HEK293 (cell line): ENCODE data around the gene CDCA5.

Experiments used
- CTCF ChIA-PET: fragments of 350-600 bp; formaldehyde crosslinking; extraction: SDS; loops from one replicate; lab custom pipeline; 2021; ENCODE audit warnings: antibody characterized with exemption; lab: Yijun Ruan, JAX
- POLR2A ChIA-PET: fragments of 300-600 bp; formaldehyde crosslinking; extraction: SDS; loops from one replicate; lab custom pipeline; 2020; ENCODE audit warnings: antibody characterized with exemption, inconsistent platforms; lab: Yijun Ruan, JAX
- H3K27ac ChIP-seq: fragments of 200-500 bp; sonication (Bioruptor generic); 2 replicates; pipeline ENCODE4 v1.5.1; 2014; ENCODE audit warnings: low read depth, low read length, control low read depth, inconsistent platforms; ENCODE audit errors: extremely low read depth
- H3K36me3 ChIP-seq, 2 experiments: fragments of 200-500 bp in 1 of 2; sonication (Bioruptor generic) in 1 of 2; 1 replicate in 1 of 2; 2 replicates in 1 of 2; pipeline ENCODE4 v1.5.1; 2014 to 2017; ENCODE audit warnings: inconsistent platforms in 2 of 2, low read length in 2 of 2; ENCODE audit not compliant: control insufficient read depth in 2 of 2, insufficient read depth in 1 of 2
- H3K4me1 ChIP-seq: fragments of 200-500 bp; sonication (Bioruptor generic); 2 replicates; pipeline ENCODE4 v1.5.1; 2014; ENCODE audit warnings: mild to moderate bottlenecking, low read length, inconsistent platforms; ENCODE audit not compliant: control insufficient read depth, insufficient read depth
- H3K4me3 ChIP-seq: 2 replicates; pipeline ENCODE4 v1.5.1; 2011; ENCODE audit warnings: low read depth, mild to moderate bottlenecking, control low read depth, low read length, moderate library complexity
- H3K9me3 ChIP-seq: fragments of 200-500 bp; sonication (Bioruptor generic); 2 replicates; pipeline ENCODE4 v1.5.1; 2014; ENCODE audit warnings: low read depth, low read length, inconsistent platforms; ENCODE audit not compliant: control insufficient read depth, insufficient read depth
- BCL11B ChIP-seq: fragments of 450-650 bp; formaldehyde crosslinking; IDR thresholded peaks from 2 replicates; pipeline ENCODE4 v1.5.1; 2016; ENCODE audit warnings: low read depth, missing biosample characterization, missing genetic modification characterization
- GLIS1 ChIP-seq: fragments of 450-650 bp; formaldehyde crosslinking; IDR thresholded peaks from 2 replicates; pipeline ENCODE4 v1.5.1; 2016; ENCODE audit warnings: missing biosample characterization, missing genetic modification characterization
- HOXC10 ChIP-seq: sonication (generic); formaldehyde crosslinking; IDR thresholded peaks from 2 replicates; pipeline ENCODE4 v1.8.1; 2023; ENCODE audit warnings: mild to moderate bottlenecking, missing genetic modification reagents
- KLF1 ChIP-seq: fragments of 450-650 bp; formaldehyde crosslinking; IDR thresholded peaks from 2 replicates; pipeline ENCODE4 v1.5.1; 2016; ENCODE audit warnings: missing biosample characterization, missing genetic modification characterization
- KLF16 ChIP-seq: fragments of 450-650 bp; formaldehyde crosslinking; IDR thresholded peaks from 2 replicates; pipeline ENCODE4 v1.5.1; 2017; ENCODE audit warnings: missing biosample characterization, missing genetic modification characterization
- KLF7 ChIP-seq: fragments of 450-650 bp; formaldehyde crosslinking; IDR thresholded peaks from 2 replicates; pipeline ENCODE4 v1.5.1; 2016; ENCODE audit warnings: missing biosample characterization, missing genetic modification characterization, borderline replicate concordance
- OSR2 ChIP-seq: fragments of 450-650 bp; formaldehyde crosslinking; IDR thresholded peaks from 2 replicates; pipeline ENCODE4 v1.5.1; 2016; ENCODE audit warnings: missing biosample characterization, missing genetic modification characterization
- OVOL3 ChIP-seq: fragments of 450-650 bp; formaldehyde crosslinking; IDR thresholded peaks from 2 replicates; pipeline ENCODE4 v1.5.1; 2016; ENCODE audit warnings: missing biosample characterization, missing genetic modification characterization
- WT1 ChIP-seq: fragments of 450-650 bp; formaldehyde crosslinking; IDR thresholded peaks from 2 replicates; pipeline ENCODE4 v1.5.1; 2016; ENCODE audit warnings: missing biosample characterization, missing genetic modification characterization
- YY1 ChIP-seq: fragments of 450-650 bp; formaldehyde crosslinking; IDR thresholded peaks from 2 replicates; pipeline ENCODE4 v1.5.1; 2018; ENCODE audit warnings: missing biosample characterization, missing genetic modification characterization
- ZBTB1 ChIP-seq: fragments of 450-650 bp; formaldehyde crosslinking; IDR thresholded peaks from 2 replicates; pipeline ENCODE4 v1.5.1; 2016; ENCODE audit warnings: missing biosample characterization, missing genetic modification characterization
- ZBTB21 ChIP-seq: fragments of 450-650 bp; formaldehyde crosslinking; IDR thresholded peaks from 2 replicates; pipeline ENCODE4 v1.5.1; 2017; ENCODE audit warnings: missing biosample characterization, missing genetic modification characterization
- ZEB2 ChIP-seq: fragments of 450-650 bp; formaldehyde crosslinking; IDR thresholded peaks from 2 replicates; pipeline ENCODE4 v1.5.1; 2016; ENCODE audit warnings: missing biosample characterization, missing genetic modification characterization
- ZNF114 ChIP-seq: fragments of 450-650 bp; formaldehyde crosslinking; IDR thresholded peaks from 2 replicates; pipeline ENCODE4 v1.5.0; 2017; ENCODE audit warnings: missing biosample characterization, missing genetic modification characterization
- ZNF132 ChIP-seq: fragments of 450-650 bp; formaldehyde crosslinking; IDR thresholded peaks from 2 replicates; pipeline ENCODE4 v1.5.1; 2017; ENCODE audit warnings: missing biosample characterization, missing genetic modification characterization, borderline replicate concordance
- ZNF211 ChIP-seq: fragments of 450-650 bp; formaldehyde crosslinking; IDR thresholded peaks from 2 replicates; pipeline ENCODE4 v1.5.1; 2016; ENCODE audit warnings: low read depth, missing biosample characterization, missing genetic modification characterization
- ZNF23 ChIP-seq: fragments of 450-650 bp; formaldehyde crosslinking; IDR thresholded peaks from 2 replicates; pipeline ENCODE4 v1.5.1; 2016; ENCODE audit warnings: missing biosample characterization, missing genetic modification characterization, borderline replicate concordance
- ZNF239 ChIP-seq: fragments of 450-650 bp; formaldehyde crosslinking; IDR thresholded peaks from 2 replicates; pipeline ENCODE4 v1.5.1; 2016; ENCODE audit warnings: missing biosample characterization, missing genetic modification characterization
- ZNF302 ChIP-seq: fragments of 450-650 bp; formaldehyde crosslinking; IDR thresholded peaks from 2 replicates; pipeline ENCODE4 v1.5.1; 2016; ENCODE audit warnings: missing biosample characterization, missing genetic modification characterization, low read depth
- ZNF391 ChIP-seq: fragments of 450-650 bp; formaldehyde crosslinking; IDR thresholded peaks from 2 replicates; pipeline ENCODE4 v1.5.1; 2016; ENCODE audit warnings: low read depth, missing biosample characterization, missing genetic modification characterization, borderline replicate concordance
- ZNF473 ChIP-seq: fragments of 450-650 bp; formaldehyde crosslinking; IDR thresholded peaks from 2 replicates; pipeline ENCODE4 v1.5.1; 2017; ENCODE audit warnings: missing biosample characterization, missing genetic modification characterization
- ZNF501 ChIP-seq: fragments of 450-650 bp; formaldehyde crosslinking; IDR thresholded peaks from 2 replicates; pipeline ENCODE4 v1.5.1; 2016; ENCODE audit warnings: missing biosample characterization, missing genetic modification characterization
- ZNF510 ChIP-seq: fragments of 450-650 bp; formaldehyde crosslinking; IDR thresholded peaks from 2 replicates; pipeline ENCODE4 v1.5.1; 2018; ENCODE audit warnings: mild to moderate bottlenecking, missing genetic modification characterization, missing biosample characterization; ENCODE audit not compliant: insufficient replicate concordance
- ZNF521 ChIP-seq: fragments of 450-650 bp; formaldehyde crosslinking; IDR thresholded peaks from 2 replicates; pipeline ENCODE4 v1.5.1; 2017; ENCODE audit warnings: missing biosample characterization, mild to moderate bottlenecking, missing genetic modification characterization
- ZNF548 ChIP-seq: fragments of 450-650 bp; formaldehyde crosslinking; IDR thresholded peaks from 2 replicates; pipeline ENCODE4 v1.5.1; 2016; ENCODE audit warnings: missing biosample characterization, missing genetic modification characterization
- ZNF624 ChIP-seq: fragments of 450-650 bp; formaldehyde crosslinking; IDR thresholded peaks from 2 replicates; pipeline ENCODE4 v1.5.1; 2017; ENCODE audit warnings: missing biosample characterization, missing genetic modification characterization
- ZNF658 ChIP-seq: fragments of 450-650 bp; formaldehyde crosslinking; IDR thresholded peaks from 2 replicates; pipeline ENCODE4; 2016; ENCODE audit warnings: missing biosample characterization, missing genetic modification characterization
- ZNF792 ChIP-seq: fragments of 450-650 bp; formaldehyde crosslinking; IDR thresholded peaks from 2 replicates; pipeline ENCODE4 v1.5.1; 2016; ENCODE audit warnings: missing biosample characterization, missing genetic modification characterization
- ZSCAN16 ChIP-seq: fragments of 450-650 bp; formaldehyde crosslinking; IDR thresholded peaks from 2 replicates; pipeline ENCODE4 v1.5.1; 2016; ENCODE audit warnings: missing biosample characterization, missing genetic modification characterization
- ZSCAN30 ChIP-seq: fragments of 450-650 bp; IDR thresholded peaks from 2 replicates; pipeline ENCODE4 v1.5.1; 2018; ENCODE audit warnings: missing biosample characterization, mild to moderate bottlenecking, missing genetic modification characterization, moderate library complexity
- TF ChIP-seq, protein P1 (sequence below): fragments of 450-650 bp; formaldehyde crosslinking; IDR thresholded peaks from 2 replicates; pipeline ENCODE4 v1.5.1; 2016; ENCODE audit warnings: missing biosample characterization, missing genetic modification characterization
- TF ChIP-seq, protein P2 (sequence below): fragments of 450-650 bp; formaldehyde crosslinking; IDR thresholded peaks from 2 replicates; pipeline ENCODE4 v1.5.1; 2016; ENCODE audit warnings: missing biosample characterization, missing genetic modification characterization
- TF ChIP-seq, protein P3 (sequence below): fragments of 450-650 bp; formaldehyde crosslinking; IDR thresholded peaks from 2 replicates; pipeline ENCODE4 v1.5.1; 2016; ENCODE audit warnings: missing biosample characterization, missing genetic modification characterization
- TF ChIP-seq, protein P4 (sequence below): fragments of 450-650 bp; formaldehyde crosslinking; IDR thresholded peaks from 2 replicates; pipeline ENCODE4 v1.5.1; 2017; ENCODE audit warnings: missing biosample characterization, missing genetic modification characterization

The CDCA5 gene

DNA sequence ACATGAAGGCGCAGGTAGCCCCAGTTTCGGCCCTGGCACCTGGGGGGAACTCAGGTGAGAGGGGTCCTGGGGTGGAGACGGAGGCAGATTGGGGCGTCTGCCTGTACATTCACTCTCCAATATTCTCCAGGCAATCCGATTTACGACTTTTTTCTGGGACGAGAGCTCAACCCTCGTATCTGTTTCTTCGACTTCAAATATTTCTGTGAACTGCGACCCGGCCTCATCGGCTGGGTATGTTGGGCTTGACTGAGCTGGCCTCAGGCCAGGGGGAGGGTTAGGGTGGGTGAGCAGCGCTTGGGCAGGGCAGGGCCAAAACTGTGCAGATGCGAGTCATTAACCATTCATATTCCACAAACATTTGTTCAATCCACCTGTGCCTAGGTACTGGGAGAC is 29.5 kb upstream of the CDCA5 start (continued):
- TF ChIP-seq, protein P1, sequence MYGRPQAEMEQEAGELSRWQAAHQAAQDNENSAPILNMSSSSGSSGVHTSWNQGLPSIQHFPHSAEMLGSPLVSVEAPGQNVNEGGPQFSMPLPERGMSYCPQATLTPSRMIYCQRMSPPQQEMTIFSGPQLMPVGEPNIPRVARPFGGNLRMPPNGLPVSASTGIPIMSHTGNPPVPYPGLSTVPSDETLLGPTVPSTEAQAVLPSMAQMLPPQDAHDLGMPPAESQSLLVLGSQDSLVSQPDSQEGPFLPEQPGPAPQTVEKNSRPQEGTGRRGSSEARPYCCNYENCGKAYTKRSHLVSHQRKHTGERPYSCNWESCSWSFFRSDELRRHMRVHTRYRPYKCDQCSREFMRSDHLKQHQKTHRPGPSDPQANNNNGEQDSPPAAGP (tag by site-specific recombination): 0 out of 2 replicates have a peak, but pooled peaks have one; percentile 22

DNA sequence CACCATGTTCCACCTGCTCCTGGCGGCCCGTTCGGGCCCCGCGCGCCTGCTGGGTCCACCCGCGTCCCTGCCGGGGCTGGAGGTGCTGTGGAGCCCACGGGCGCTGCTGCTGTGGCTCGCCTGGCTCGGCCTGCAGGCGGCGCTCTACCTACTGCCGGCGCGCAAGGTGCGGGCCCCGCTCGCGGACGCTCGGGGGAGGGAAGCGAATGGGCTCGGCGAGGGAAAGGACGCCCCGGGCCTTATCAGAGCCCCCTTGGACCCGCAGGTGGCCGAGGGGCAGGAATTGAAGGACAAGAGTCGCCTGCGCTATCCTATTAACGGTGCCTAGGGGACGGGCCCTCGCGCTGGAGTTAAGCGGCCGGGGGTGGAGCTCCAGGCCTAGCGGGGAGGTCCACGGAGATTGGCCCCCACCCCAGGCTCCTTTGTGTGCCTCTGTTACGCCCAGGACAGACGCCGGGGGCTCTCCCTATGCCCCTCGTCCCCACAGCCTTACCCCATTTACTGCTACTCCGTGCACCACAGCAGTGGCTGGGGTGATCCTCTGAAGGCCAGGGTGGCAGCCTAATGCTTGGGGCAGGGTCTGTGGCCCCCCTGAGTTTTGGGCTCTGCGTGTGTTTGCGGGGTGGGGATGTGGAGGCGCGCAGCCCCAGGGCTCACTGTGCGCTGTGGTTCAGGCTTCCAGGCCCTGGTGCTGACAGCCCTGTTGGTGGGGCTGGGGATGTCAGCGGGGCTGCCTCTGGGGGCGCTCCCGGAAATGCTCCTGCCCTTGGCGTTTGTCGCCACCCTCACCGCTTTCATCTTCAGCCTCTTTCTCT is 28.9 kb upstream of the CDCA5 start:
- Histone ChIP-seq H3K4me1 (peaks cover 6% of the 10 kb centered on the region), H3K27ac (peak overlapping the region; percentile 72; the same call in 1 of the 2 replicates), H3K9me3 (no peaks in the 10 kb centered on the region), H3K4me3 (peak overlapping the region; percentile 67), H3K36me3 (peaks cover 0 to 49% of the 10 kb centered on the region in 2 experiments; a peak in 1 of 3 replicates)
- ChIA-PET CTCF (interaction anchor here (0.6 to 4.8 kb wide), 21 partner anchors 8 to 782 kb away, joined by 3 to 110 read pairs (median 4); partner anchors contain the start of genes ARL2, CDC42EP2, FAU and MRPL49), POLR2A (interaction anchor here (0.6 to 5.0 kb wide), 16 partner anchors 9 to 828 kb away, joined by 3 to 57 read pairs (median 5); partner anchors contain the start of genes ARL2, CAPN1, FAU and MRPL49)
- peak; percentile 51; the same call in 1 of the 2 replicates for TF ChIP-seq ZSCAN30 (tag by site-specific recombination)
- TF ChIP-seq ZNF114: no peak
- peak; percentile 78; the same call in 1 of the 2 replicates for TF ChIP-seq ZNF239
- TF ChIP-seq ZNF548 (tag by site-specific recombination): no peak
- TF ChIP-seq WT1 (tag by site-specific recombination): no peak
- 0 out of 2 replicates have a peak, but pooled peaks have one; percentile 7 for TF ChIP-seq GLIS1 (tag by site-specific recombination)
- no peak for TF ChIP-seq ZNF391 (tag by site-specific recombination)
- TF ChIP-seq ZNF132: no peak
- TF ChIP-seq OVOL3 (tag by site-specific recombination): no peak
- no peak for TF ChIP-seq ZBTB21 (tag by site-specific recombination)
- no peak for TF ChIP-seq ZBTB1 (tag by site-specific recombination)
- no peak for TF ChIP-seq ZNF510 (tag by site-specific recombination)
- TF ChIP-seq ZSCAN16 (tag by site-specific recombination): no peak
- TF ChIP-seq OSR2: no peak
- no peak for TF ChIP-seq ZNF473
- TF ChIP-seq, protein P2, sequence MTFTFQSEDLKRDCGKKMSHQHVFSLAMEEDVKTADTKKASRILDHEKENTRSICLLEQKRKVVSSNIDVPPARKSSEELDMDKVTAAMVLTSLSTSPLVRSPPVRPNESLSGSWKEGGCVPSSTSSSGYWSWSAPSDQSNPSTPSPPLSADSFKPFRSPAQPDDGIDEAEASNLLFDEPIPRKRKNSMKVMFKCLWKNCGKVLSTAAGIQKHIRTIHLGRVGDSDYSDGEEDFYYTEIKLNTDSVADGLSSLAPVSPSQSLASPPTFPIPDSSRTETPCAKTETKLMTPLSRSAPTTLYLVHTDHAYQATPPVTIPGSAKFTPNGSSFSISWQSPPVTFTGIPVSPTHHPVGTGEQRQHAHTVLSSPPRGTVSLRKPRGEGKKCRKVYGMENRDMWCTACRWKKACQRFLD (tag by site-specific recombination): no peak
- TF ChIP-seq ZNF624: no peak
- TF ChIP-seq ZNF658: no peak
- no peak for TF ChIP-seq KLF1 (tag by site-specific recombination)
- TF ChIP-seq ZNF792: no peak
- no peak for TF ChIP-seq ZNF302 (tag by site-specific recombination)
- no peak; the same call in 1 of the 2 replicates for TF ChIP-seq YY1 (tag by site-specific recombination)
- no peak for TF ChIP-seq KLF16
- TF ChIP-seq ZNF521 (tag by site-specific recombination): no peak
- TF ChIP-seq ZNF211 (tag by site-specific recombination): no peak
- no peak for TF ChIP-seq KLF7 (tag by site-specific recombination)
- TF ChIP-seq BCL11B (tag by site-specific recombination): no peak
- no peak for TF ChIP-seq HOXC10 (CRISPR knock-in tag)
- TF ChIP-seq, protein P3, sequence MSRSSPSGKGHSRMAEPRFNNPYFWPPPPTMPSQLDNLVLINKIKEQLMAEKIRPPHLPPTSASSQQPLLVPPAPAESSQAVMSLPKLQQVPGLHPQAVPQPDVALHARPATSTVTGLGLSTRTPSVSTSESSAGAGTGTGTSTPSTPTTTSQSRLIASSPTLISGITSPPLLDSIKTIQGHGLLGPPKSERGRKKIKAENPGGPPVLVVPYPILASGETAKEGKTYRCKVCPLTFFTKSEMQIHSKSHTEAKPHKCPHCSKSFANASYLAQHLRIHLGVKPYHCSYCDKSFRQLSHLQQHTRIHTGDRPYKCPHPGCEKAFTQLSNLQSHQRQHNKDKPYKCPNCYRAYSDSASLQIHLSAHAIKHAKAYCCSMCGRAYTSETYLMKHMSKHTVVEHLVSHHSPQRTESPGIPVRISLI (tag by site-specific recombination): no peak
- TF ChIP-seq ZNF501 (tag by site-specific recombination): no peak
- TF ChIP-seq, protein P4, sequence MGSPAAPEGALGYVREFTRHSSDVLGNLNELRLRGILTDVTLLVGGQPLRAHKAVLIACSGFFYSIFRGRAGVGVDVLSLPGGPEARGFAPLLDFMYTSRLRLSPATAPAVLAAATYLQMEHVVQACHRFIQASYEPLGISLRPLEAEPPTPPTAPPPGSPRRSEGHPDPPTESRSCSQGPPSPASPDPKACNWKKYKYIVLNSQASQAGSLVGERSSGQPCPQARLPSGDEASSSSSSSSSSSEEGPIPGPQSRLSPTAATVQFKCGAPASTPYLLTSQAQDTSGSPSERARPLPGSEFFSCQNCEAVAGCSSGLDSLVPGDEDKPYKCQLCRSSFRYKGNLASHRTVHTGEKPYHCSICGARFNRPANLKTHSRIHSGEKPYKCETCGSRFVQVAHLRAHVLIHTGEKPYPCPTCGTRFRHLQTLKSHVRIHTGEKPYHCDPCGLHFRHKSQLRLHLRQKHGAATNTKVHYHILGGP (tag by site-specific recombination): no peak
- TF ChIP-seq ZNF23 (tag by site-specific recombination): no peak
- TF ChIP-seq ZEB2 (tag by site-specific recombination): no peak; the same call in 1 of the 2 replicates
